Dendritic cell treated with granulocyte-macrophage colony-stimulating factor and Interleukin-4, amounts not matched to agents 40 ng/mL and 50 ng/mL, for 4 days (primary cell): ENCODE results near the gene PCMTD2.
"Not testable (repeated sequence)": the region's sequence is repeated elsewhere in the genome, so short reads cannot be mapped to it uniquely, and the experiment has no call there.

Source experiments
- H3K27ac Mint-ChIP-seq: one replicate; pipeline ENCODE4 v1.8.0; 2022; ENCODE audit warnings: mild to moderate bottlenecking, mixed read lengths
- H3K27me3 Mint-ChIP-seq: one replicate; pipeline ENCODE4 v1.8.0; 2022; ENCODE audit warnings: mild to moderate bottlenecking, mixed read lengths
- H3K36me3 Mint-ChIP-seq: one replicate; pipeline ENCODE4 v1.8.0; 2022; ENCODE audit warnings: low read depth, mixed read lengths
- H3K4me1 Mint-ChIP-seq: one replicate; pipeline ENCODE4 v1.8.0; 2022; ENCODE audit warnings: low read depth, mixed read lengths
- H3K4me3 Mint-ChIP-seq: one replicate; pipeline ENCODE4 v1.8.0; 2022; ENCODE audit warnings: mild to moderate bottlenecking, moderate library complexity, mixed read lengths
- H3K9me3 Mint-ChIP-seq: one replicate; pipeline ENCODE4 v1.8.0; 2022; ENCODE audit warnings: mixed read lengths
- intact Hi-C: fragments of 100-400 bp; cut with micrococcal nuclease; formaldehyde crosslinking; loops from one replicate; pipeline ENCODE4 v1.15.0; 2022

Gene PCMTD2

DNA sequence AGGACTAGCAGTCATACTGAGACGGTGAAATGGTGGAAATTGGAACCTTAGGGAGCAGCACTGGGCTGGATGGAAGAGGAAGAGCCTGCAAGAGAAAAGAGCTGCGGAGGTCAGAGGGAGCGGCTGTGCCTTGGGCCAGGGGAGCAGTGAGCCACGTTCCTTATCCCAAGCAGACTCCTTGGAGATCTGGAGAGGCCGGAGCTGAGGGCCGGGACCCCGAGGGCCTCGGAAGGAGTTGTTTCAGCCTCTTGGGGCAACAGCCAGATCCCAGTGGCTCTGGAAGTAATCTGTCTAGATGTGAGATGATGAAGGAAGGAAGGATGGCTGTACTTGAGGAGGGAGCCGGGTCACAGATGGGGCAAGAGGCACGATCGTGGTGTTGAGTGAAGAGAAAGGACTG, 16.1 kb downstream of the PCMTD2 start:
- Mint-ChIP-seq H3K4me3 (no peak overlapping the region), H3K9me3 (no peaks in the 10 kb centered on the region), H3K27ac (no peak overlapping the region), H3K4me1 (no peaks in the 10 kb centered on the region), H3K27me3 (no peaks in the 10 kb centered on the region), H3K36me3 (peaks cover 55% of the 10 kb centered on the region)
- intact Hi-C loops = no loop called here

DNA sequence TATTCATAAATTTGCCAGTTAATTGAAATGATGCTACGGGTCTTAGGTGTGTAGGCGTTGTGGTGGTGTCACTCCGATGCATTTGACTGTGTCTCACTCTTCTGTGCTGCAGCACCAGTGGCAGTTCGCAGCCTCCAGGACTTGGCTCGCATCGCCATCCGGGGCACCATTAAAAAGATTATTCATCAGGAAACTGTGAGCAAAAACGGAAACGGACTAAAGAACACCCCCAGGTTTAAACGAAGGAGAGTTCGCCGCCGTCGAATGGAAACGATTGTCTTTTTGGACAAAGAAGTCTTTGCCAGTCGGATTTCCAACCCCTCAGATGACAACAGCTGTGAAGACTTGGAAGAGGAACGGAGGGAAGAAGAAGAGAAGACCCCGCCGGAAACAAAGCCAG, 17.6 kb downstream of the PCMTD2 start:
- H3K27ac Mint-ChIP-seq = no peak overlapping the region
- no peaks in the 10 kb centered on the region for H3K27me3 Mint-ChIP-seq
- no peak overlapping the region for H3K4me3 Mint-ChIP-seq
- peaks cover 7% of the 10 kb centered on the region for H3K4me1 Mint-ChIP-seq
- no peaks in the 10 kb centered on the region for H3K9me3 Mint-ChIP-seq
- intact Hi-C loops = no loop called here
- H3K36me3 Mint-ChIP-seq = peaks cover 57% of the 10 kb centered on the region

DNA sequence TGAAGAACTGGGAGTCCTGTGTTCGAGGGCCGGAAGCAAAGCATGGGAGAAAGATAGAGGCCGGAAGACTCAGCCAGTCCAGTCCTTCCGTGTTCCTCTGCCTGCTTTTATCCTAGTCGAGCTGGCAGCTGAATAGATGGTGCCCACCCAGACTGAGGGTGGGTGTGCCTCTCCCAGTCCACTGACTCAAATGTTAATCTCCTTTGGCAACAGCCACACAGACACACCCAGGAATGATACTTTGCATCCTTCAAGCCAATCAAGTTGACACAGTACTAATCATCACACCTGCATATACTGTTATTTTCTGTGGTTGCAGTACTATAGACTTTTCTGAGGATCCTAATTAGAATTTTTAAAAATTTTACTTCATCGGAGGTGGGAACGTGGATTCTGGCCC, 21.3 kb downstream of the PCMTD2 start:
- peaks cover 7% of the 10 kb centered on the region for H3K4me1 Mint-ChIP-seq
- H3K27me3 Mint-ChIP-seq = no peaks in the 10 kb centered on the region
- H3K36me3 Mint-ChIP-seq = peaks cover 25% of the 10 kb centered on the region
- H3K27ac Mint-ChIP-seq = no peak overlapping the region
- H3K9me3 Mint-ChIP-seq = no peaks in the 10 kb centered on the region
- intact Hi-C loops = no loop called here
- H3K4me3 Mint-ChIP-seq = no peak overlapping the region

DNA sequence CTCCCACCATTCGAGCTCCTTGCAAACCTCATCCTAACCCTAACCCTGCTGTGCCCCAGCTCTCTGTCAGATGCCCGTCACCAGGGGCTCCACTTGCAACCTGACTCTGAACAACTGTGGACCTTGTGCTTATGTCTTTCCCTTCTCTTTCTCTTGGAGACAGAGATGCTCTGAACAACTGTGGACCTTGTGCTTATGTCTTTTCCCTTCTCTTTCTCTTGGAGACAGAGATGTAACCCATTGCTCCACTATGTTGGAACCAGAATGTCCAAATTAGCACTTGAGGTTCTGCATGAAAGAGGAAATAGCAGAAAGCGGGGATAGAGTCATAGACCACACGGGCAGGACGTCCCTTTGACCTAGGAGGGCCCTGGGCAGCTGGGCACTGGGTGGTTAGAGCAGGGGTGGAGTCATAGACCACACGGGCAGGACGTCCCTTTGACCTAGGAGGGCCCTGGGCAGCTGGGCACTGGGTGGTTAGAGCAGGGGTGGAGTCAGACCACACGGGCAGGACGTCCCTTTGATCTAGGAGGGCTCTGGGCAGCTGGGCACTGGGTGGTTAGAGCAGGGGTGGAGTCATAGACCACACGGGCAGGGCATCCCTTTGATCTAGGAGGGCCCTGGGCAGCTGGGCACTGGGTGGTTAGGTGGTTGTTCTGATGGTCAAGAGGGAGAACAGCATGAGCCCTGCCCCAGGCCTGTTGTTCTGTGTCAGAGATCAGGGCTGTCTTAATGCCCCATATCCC, 22.2 kb downstream of the PCMTD2 start:
- Mint-ChIP-seq H3K36me3 (peaks cover 21% of the 10 kb centered on the region), H3K27ac (no peak overlapping the region), H3K9me3 (no peaks in the 10 kb centered on the region), H3K4me1 (peaks cover 7% of the 10 kb centered on the region), H3K4me3 (no peak overlapping the region), H3K27me3 (no peaks in the 10 kb centered on the region)
- intact Hi-C loops = no loop called here

DNA sequence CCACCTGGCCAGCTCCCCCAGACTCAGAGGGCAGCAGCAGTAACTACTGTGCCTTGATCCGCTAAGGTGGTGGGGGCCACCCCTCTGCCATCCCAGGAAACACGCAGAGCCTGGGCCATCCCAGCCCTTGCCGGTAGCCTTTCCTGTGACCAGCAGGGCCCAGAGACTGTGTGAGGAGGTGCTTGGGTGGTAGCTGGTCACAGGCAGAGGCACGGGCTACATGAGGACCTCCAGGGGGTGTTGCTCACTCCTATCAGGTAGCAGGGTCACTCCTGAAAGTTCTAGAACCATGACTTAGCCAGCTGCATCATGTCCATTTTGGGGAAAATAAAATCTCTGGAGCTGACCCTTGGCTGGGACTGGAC, 22.8 kb downstream of the PCMTD2 start:
- no peak overlapping the region for H3K27ac Mint-ChIP-seq

DNA sequence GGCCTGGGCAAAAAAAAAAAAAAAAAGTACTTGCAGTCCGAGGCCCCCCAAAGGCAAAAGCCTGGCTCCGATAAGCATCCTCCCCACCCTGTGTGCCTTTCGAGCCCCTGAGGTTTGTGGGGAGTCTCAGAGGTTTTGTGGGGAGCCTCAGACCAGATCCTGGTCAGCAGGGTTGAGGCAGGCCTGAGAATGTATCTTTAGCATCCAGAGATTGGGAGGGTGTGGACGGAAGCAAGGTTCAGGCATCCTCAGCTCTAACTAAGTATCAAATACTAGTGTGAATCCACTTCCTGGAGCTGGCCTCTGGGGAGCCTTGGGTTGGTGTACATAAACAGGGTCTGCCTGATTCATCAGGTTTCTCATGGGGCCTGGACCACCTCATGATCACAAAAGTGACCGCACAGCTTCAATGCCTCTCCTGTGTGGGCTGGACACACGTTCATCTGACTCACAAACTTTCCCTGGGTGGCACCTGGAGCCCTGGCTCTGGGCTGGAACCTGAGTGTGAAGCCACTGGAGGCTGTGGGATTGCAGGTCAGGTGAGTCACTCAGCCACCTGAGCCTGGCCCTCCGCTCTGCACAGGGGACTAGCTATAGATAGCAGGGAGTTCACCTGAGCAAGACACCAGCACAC, 24.4 kb downstream of the PCMTD2 start:
- H3K4me3 Mint-ChIP-seq = no peak overlapping the region
- no peak overlapping the region for H3K27ac Mint-ChIP-seq
- H3K36me3 Mint-ChIP-seq = peaks cover 6% of the 10 kb centered on the region

More for the DNA sequence above, 22.8 kb downstream of the PCMTD2 start:
- no peaks in the 10 kb centered on the region for H3K27me3 Mint-ChIP-seq
- H3K4me1 Mint-ChIP-seq = peaks cover 7% of the 10 kb centered on the region
- peaks cover 15% of the 10 kb centered on the region for H3K36me3 Mint-ChIP-seq
- intact Hi-C loops = no loop called here
- no peak overlapping the region for H3K4me3 Mint-ChIP-seq
- no peaks in the 10 kb centered on the region for H3K9me3 Mint-ChIP-seq

DNA sequence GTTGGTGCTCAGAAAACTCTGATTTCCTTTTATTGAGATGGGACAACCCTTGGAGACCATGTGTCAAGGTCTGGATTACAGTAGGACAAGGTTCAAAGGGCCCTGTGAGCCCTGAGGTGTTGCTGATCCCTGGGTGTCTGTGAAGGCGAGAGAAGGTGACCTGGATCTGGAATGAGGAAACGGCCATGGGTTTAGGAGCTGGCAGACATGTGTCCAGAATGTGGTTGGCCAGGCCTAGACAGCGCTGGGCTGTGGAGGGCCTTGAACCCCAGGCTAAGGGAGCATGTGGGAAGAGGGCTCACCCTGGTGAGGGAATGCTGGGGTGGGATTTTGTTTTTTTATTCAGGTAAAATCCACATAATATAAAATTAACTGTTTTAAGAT, 24.9 kb downstream of the PCMTD2 start:
- no peak overlapping the region for H3K27ac Mint-ChIP-seq
- H3K27me3 Mint-ChIP-seq = no peaks in the 10 kb centered on the region
- no peak overlapping the region for H3K4me3 Mint-ChIP-seq
- peaks cover 7% of the 10 kb centered on the region for H3K4me1 Mint-ChIP-seq
- H3K36me3 Mint-ChIP-seq = peaks cover 6% of the 10 kb centered on the region
- intact Hi-C loops = no loop called here
- peaks cover 8% of the 10 kb centered on the region for H3K9me3 Mint-ChIP-seq

More for the DNA sequence above, 24.4 kb downstream of the PCMTD2 start:
- Mint-ChIP-seq H3K27me3 (no peaks in the 10 kb centered on the region), H3K4me1 (peaks cover 7% of the 10 kb centered on the region), H3K9me3 (peaks cover 5% of the 10 kb centered on the region)
- intact Hi-C loops = no loop called here

DNA sequence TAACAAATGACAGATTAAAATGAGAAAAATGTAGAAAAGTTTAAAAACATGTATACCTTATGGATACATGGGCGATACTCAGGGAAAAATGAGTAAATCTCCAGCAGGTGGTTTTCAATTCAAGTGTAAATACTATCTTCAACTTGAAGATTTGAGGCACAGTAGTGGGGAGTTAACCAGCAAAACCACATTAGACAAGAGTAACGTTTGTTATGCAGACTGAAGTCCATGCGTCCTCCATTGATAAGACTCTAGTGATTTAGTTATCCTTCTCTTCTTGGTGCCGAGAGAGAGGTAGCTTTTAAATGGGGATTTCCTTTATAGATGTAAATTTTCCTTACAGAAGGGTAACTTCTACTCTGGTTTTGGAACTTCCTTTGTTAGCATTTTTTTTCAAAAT, 28.1 kb downstream of the PCMTD2 start:
- H3K4me3 Mint-ChIP-seq = no peak overlapping the region
- H3K9me3 Mint-ChIP-seq = peaks cover 8% of the 10 kb centered on the region
- no peaks in the 10 kb centered on the region for H3K36me3 Mint-ChIP-seq
- intact Hi-C loops = no loop called here
- H3K27me3 Mint-ChIP-seq = no peaks in the 10 kb centered on the region
- H3K27ac Mint-ChIP-seq = no peak overlapping the region
- no peaks in the 10 kb centered on the region for H3K4me1 Mint-ChIP-seq

DNA sequence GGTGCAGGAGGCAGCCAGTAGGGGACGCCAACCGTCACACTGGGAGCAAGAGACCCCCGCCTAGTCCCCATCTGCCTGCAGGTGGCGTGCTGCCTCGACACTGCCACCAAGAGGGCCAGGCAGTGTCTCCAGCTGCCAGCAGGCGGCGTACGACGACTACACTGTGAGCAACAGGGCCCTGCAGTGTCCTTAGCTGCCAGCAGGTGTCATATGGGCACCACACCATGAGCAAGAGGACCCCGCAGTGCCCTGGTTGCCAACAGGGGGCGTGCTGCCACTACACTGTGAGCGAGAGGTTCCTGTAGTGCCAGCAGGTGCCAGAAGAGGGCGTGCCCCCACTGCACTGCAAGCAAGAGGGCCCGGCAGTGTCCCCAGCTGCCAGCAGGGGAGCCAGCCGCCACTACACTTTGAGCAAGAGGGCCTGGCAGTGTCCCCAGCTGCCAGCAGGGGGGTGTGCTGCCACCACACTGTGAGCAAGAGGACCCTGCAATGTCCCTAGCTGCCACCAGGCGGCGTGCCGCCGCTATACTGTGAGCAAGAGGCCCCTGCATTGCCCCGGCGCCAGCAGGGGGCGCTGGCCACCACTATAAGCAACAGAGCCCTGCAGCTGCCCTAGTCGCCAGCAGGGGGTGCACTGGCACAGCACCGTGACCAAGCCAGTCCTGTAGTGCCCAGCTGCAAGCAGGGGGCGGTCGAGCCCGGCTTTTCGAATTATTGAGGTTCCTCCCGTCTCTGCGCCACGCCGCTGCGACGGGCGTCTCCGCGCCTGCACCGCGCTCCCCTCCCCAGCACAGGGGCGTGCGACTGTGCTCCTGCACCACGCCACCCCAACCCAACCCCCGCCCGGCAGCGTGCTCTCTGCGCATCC, 30.3 kb downstream of the PCMTD2 start:
- H3K4me3 Mint-ChIP-seq, H3K4me1 Mint-ChIP-seq, H3K27ac Mint-ChIP-seq, H3K27me3 Mint-ChIP-seq, intact Hi-C loops, H3K36me3 Mint-ChIP-seq, H3K9me3 Mint-ChIP-seq: not testable (repeated sequence)

DNA sequence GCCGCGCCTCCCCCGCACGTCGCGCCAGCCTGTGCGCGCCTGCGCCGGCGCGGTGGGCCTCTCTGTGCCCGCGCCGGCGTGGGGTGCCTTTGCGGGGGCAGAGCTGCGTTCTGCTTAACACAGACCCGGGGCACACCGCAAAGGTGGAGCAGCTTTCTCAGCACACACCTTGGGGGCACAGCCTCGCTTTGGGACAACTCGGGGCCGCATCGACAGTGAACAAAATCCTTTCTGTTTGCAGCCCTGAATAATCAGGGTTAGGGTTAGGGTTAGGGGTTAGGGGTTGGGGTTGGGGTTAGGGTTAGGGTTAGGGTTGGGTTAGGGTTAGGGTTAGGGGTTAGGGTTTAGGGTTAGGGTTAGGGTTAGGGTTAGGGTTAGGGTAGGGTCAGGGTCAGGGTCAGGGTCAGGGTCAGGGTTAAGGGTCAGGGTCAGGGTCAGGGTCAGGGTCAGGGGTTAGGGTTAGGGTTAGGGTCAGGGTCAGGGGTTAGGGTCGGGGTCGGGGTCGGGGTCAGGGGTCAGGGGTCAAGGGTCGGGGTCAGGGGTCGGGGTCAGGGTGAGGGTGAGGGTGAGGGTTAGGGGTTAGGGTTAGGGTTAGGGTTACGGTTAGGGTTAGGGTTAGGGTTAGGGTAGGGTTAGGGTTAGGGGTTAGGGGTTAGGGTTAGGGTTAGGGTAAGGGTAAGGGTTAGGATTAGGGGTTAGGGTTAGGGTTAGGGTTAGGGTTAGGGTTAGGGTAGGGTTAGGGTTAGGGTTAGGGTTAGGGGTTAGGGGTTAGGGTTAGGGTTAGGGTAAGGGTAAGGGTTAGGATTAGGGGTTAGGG, 31.1 kb downstream of the PCMTD2 start:
- H3K4me3 Mint-ChIP-seq, intact Hi-C loops, H3K27ac Mint-ChIP-seq, H3K36me3 Mint-ChIP-seq, H3K9me3 Mint-ChIP-seq, H3K4me1 Mint-ChIP-seq, H3K27me3 Mint-ChIP-seq: not testable (repeated sequence)

DNA sequence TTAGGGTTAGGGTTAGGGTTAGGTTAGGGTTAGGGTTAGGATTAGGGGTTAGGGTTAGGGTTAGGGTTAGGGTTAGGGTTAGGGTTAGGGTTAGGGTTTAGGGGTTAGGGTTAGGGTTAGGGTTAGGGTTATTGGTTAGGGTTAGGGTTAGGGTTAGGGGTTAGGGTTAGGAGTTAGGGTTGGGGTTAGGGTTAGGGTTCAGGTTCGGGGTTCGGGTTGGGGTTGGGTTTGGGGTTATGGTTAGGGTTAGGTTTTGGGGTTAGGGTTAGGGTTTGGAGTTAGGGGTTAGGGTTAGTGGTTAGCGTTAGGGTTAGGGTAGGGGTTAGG, 31.7 kb downstream of the PCMTD2 start:
- H3K9me3 Mint-ChIP-seq = not testable (repeated sequence)

DNA sequence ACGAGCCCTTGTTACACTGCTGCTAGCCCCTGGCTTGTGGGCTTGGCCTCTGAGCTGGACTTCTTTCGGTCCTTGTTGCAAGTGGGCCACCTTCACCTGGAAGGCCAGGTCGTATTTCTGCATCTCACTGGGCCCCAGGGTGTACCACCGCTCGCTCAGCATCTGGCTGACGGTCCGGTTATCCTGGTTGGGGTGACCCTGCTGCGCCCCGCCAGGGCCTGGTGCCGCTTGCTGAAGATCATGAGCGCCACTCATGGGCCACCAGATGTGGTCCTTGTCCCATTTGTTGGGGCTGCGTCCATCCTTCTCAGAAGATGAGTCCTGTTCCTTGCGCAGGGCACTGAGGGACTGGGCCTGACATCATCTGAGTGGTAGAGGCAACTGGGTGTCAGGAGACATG, 36.6 kb downstream of the PCMTD2 start:
- H3K9me3 Mint-ChIP-seq, H3K27me3 Mint-ChIP-seq, H3K4me1 Mint-ChIP-seq, H3K4me3 Mint-ChIP-seq, H3K36me3 Mint-ChIP-seq, intact Hi-C loops, H3K27ac Mint-ChIP-seq: not testable (repeated sequence)

More for the DNA sequence above, 31.7 kb downstream of the PCMTD2 start:
- H3K4me3 Mint-ChIP-seq, H3K36me3 Mint-ChIP-seq, intact Hi-C loops, H3K27me3 Mint-ChIP-seq, H3K27ac Mint-ChIP-seq, H3K4me1 Mint-ChIP-seq: not testable (repeated sequence)

DNA sequence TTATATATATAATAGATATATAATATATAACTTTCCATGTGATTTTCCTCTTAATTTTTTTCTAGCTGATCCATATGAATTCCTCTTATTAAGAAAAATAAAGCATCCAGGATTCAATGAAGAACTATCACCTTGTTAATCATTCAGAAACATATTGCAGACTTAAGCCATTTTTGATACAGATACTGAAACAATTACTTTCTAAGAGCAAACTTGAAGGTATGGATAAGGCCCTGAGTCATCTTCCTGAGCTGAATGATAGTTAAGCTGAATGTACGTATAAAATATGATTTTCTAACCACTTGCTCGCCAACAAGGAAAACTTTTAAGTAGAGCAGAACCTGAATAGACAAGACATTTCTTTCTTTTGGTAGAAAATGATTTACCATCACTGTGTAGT, 47.5 kb downstream of the PCMTD2 start:
- H3K4me3 Mint-ChIP-seq, intact Hi-C loops, H3K36me3 Mint-ChIP-seq, H3K4me1 Mint-ChIP-seq, H3K27ac Mint-ChIP-seq, H3K27me3 Mint-ChIP-seq, H3K9me3 Mint-ChIP-seq: not testable (repeated sequence)

DNA sequence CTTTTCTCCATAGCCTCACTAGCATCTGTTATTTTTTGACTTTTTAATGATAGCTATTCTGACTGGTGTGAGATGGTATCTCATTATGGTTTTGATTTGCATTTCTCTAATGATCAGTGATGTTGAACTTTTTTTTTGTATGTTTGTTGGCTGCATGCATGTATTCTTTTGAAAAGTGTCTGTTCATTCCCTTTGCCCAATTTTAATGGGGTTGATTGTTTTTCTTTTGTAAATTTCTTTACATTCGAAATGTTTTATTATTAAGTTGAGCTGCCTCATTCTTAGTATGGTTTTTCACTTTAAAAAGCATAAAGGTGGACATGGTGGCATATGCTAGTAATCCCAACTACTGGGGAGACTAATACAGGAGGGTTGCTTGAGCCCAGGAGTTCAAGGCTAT, 58.2 kb downstream of the PCMTD2 start:
- H3K4me3 Mint-ChIP-seq, intact Hi-C loops, H3K27ac Mint-ChIP-seq, H3K9me3 Mint-ChIP-seq, H3K36me3 Mint-ChIP-seq, H3K4me1 Mint-ChIP-seq: not testable (repeated sequence)
- peaks cover 35% of the 10 kb centered on the region for H3K27me3 Mint-ChIP-seq
